Measurements from ENCODE around the gene BHLHA15.

Gene BHLHA15

DNA sequence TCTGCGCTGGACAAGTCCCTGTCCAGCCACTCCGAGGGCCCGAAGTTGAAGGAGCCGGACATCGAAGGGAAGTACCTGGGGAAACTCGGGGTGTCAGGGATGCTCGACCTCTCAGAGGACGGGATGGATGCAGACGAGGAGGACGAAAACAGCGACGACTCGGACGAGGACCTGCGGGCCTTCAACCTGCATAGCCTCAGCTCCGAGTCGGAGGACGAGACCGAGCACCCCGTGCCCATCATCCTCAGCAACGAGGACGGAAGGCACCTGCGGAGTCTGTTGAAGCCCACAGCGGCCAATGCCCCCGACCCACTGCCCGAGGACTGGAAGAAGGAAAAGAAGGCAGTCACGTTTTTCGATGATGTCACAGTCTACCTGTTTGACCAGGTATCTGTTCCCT lies 17.1 kb upstream of the BHLHA15 start:
- no peaks in the 10 kb centered on the region for H3K27me3 ChIP-seq (ENCODE audit: low read depth)
- H3K36me3 ChIP-seq (replicated peaks) = peaks cover 19% of the 10 kb centered on the region
- no peaks in the 10 kb centered on the region for H3K4me1 ChIP-seq
- no peak overlapping the region for H3K4me3 ChIP-seq
- in situ Hi-C loops (cut with MboI; ENCODE audit: low sequenced_read_pairs) = no loop called here
- no peak for DNase-seq (ENCODE audit: low spot score in 2 of 2)
- no peaks in the 10 kb centered on the region for H3K9me3 ChIP-seq

DNA sequence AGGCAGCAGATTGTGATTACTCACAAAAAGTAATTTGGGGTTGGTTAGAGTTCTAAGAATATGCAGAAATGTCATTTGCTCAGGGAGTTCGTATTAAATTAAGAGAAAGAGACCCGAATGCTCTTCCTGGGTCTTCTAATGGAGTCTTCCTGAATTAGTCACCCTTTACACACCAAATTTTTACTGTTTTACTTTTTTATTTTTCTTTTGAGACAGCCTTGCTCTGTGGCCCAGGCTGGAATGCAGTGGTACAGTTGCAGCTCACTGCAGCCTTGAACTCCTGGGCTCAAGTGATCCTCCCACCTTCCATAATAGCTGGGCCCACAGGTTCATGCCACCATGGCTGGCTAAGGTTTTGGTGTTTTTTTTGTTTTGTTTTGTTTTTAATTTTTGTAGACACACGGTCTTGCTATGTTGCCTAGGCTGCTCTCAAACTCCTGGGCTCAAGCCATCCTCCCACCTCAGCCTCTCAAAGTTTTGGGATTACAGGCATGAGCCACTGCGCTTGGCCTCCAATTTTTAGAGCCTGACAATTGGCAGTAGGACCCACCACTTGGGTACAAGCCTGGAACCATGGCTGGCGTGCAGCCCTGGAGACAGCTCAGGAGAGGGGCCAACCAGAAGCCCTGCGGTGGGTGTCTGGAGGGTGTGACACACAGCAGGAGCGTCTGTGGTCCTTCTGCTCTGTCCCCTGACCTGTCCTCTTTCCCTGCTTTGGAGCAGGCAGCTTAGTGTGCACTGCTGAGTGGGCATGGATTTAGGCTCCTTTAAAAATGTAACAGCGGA lies 16.4 kb upstream of the BHLHA15 start:
- no peak overlapping the region for H3K4me3 ChIP-seq
- no peak for DNase-seq (ENCODE audit: low spot score in 2 of 2)
- peaks cover 19% of the 10 kb centered on the region for H3K36me3 ChIP-seq (replicated peaks)
- no peaks in the 10 kb centered on the region for H3K27me3 ChIP-seq (ENCODE audit: low read depth)
- in situ Hi-C loops (cut with MboI; ENCODE audit: low sequenced_read_pairs) = no loop called here
- no peaks in the 10 kb centered on the region for H3K9me3 ChIP-seq
- H3K4me1 ChIP-seq = no peaks in the 10 kb centered on the region

DNA sequence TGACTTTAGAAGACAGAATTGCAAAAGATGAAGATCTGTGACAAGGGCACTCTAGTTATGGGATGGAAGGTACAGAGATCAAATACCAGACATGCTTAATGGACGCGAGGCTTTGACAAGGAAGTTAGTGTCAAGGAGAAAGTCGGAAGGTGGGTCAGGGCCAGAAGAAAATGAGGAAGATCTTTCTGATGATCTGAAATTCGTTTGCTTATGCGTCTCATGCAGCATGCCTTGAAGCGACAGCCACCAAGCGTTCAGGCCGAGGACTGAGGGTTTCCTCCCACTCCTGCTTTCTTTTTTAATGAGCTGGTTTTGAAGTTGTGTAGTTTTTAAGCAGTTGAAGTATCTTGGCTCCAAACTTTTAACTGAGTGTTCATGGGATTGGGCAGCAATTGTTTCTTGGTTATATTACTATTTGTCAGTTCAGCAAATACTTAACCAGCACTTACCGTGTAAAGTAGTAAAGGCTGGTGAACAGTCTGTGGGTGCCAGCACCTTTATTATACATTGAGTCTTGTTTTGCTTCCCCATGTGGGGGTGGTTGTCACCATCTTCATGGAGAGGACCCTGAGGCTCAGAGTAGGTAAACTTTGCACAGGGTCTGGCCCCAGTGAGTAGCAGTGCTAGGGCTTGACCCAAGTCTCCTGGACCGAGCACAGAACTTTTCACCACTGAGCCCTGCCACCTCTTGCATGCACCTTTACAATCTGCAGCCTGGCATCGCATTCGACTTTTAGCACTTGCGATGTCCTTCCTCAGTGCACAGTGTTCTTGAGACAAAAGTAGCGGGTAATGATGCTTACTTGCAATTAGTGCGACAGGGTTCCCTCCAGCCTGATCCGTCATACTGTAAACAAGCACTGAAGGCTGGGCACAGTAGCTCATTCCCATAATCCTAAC lies 14.3 kb upstream of the BHLHA15 start:
- Histone ChIP-seq H3K9me3 (no peaks in the 10 kb centered on the region), H3K27me3 (ENCODE audit: low read depth) (no peaks in the 10 kb centered on the region), H3K4me3 (no peak overlapping the region), H3K4me1 (no peaks in the 10 kb centered on the region), H3K36me3 (replicated peaks) (peaks cover 21% of the 10 kb centered on the region)
- DNase-seq (ENCODE audit: low spot score in 2 of 2) = no peak
- in situ Hi-C loops (cut with MboI; ENCODE audit: low sequenced_read_pairs) = no loop called here

DNA sequence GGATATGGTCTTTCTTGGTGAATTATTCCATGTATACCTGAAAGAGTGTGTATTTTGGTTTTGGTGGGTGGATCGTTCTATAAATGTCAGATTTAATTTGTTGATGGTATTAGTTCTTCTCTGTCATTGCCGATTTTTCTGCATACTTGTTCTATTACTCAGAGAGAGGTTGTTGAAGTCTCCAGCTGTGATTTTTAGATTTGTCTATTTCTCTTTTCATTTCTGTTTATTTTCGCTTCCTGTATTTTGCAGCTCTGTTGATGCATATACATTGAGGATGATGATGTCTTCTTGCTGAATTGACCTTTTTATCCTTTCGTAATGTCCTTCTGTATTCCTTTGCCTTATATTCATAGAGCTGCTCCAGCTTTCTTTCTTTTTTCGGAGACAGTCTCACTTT lies 12.1 kb upstream of the BHLHA15 start:
- in situ Hi-C loops (cut with MboI; ENCODE audit: low sequenced_read_pairs) = no loop called here
- DNase-seq (ENCODE audit: low spot score in 2 of 2) = no peak
- peaks cover 13% of the 10 kb centered on the region for H3K36me3 ChIP-seq (replicated peaks)

DNA sequence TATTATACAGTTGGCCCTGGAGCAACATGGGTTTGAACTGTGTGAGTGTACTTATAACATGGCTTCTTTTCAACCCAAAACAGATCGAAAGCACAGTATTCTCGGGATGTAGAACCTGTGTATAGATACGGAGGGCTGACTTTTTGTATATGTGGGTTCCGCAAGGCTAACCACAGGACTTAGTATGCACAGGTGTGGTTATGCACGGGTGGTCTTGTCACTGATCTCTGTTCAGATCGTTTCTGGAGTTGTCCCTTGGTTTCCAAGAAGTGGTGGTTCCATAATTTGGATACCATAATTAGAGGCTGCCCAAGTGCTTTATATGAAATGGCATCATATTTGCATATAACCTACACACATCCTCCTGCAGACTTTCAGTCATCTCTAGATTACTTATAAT lies 10.9 kb upstream of the BHLHA15 start:
- Histone ChIP-seq H3K9me3 (no peaks in the 10 kb centered on the region), H3K4me3 (no peak overlapping the region), H3K36me3 (replicated peaks) (peaks cover 6% of the 10 kb centered on the region; the same call in 1 of the 2 replicates), H3K27me3 (ENCODE audit: low read depth) (no peaks in the 10 kb centered on the region), H3K4me1 (no peaks in the 10 kb centered on the region)
- no peak for DNase-seq (ENCODE audit: low spot score in 2 of 2)
- in situ Hi-C loops (cut with MboI; ENCODE audit: low sequenced_read_pairs) = no loop called here

More for the DNA sequence above, 12.1 kb upstream of the BHLHA15 start:
- no peaks in the 10 kb centered on the region for H3K4me1 ChIP-seq
- no peak overlapping the region for H3K4me3 ChIP-seq
- no peaks in the 10 kb centered on the region for H3K9me3 ChIP-seq
- no peaks in the 10 kb centered on the region for H3K27me3 ChIP-seq (ENCODE audit: low read depth)

DNA sequence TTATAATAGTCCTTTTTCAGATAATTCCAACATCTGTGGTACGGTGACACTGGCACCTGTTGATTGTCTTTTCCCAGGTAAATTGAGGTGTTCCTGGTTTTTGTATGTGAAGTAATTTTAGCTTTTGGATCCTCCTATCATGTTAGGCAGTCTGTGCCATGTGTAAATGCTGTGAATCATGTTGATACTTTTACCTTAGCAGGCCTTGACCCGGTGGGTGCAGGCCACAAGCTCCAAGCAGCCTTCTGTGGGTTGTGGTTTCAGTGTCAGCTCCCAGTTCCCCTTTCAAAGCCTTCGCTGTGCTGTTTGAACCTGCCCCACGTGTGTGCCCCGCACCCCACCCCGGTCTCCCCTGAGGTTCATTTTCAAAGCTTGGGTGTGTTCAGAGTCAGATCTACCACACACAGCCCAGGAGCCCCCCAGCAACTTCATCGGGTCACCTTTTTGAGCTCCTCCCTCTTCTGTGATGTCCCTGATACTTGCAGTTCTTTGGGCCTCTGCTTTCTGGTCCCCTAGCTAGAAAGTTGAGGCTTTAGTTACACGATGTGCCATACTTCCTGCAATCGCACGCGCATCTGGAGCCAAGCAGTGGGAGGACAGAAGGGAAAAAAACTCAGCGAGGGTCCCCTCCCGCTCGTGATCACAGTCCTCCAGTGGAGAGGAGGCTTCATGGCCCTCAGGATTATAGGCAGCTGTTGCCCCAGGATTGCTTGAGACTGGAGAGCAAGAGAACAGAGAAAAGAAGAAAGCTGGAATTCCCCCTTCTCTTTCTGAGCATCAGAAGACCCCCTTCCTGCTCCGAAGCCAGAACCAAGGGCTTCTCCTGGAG lies 8.7 kb upstream of the BHLHA15 start:
- no peak for DNase-seq (ENCODE audit: low spot score in 2 of 2)
- Histone ChIP-seq H3K36me3 (replicated peaks) (peaks cover 9% of the 10 kb centered on the region; the same call in 1 of the 2 replicates), H3K4me1 (no peaks in the 10 kb centered on the region), H3K9me3 (no peaks in the 10 kb centered on the region), H3K27me3 (ENCODE audit: low read depth) (no peaks in the 10 kb centered on the region), H3K4me3 (no peak overlapping the region)
- in situ Hi-C loops (cut with MboI; ENCODE audit: low sequenced_read_pairs) = no loop called here

DNA sequence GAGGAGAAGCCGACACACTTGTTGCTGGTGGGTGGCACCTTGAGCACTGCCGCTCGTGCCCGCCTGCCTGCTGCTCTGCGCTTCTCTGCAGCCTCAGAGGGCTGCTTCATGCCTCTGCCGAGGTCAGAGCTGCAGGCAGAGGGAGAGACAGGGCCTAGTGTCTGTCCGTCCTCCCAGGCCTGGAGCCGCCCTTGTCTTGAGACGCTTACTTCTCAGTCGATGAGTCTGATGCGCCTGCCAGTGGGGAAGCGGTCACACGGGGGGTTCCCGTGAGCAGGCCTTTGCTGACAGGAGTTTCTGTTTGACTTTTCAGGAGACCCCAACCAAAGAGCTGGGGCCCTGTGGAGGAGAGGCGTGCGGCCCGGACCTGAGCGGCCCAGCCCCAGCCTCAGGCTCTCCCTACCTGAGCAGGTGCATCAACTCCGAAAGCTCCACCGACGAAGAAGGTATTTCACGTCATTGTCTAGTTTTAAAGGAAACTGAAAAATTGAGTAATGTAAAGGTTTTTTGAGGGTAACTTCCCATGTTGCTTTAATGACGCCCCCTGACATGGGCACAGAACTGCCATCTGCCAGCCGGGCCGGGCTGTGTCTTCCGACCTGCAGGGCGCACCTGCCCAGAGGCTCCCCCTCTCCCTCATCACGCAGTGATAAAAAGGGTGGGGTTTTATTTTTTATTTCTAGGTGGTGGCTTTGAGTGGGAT lies 7.8 kb upstream of the BHLHA15 start:
- H3K36me3 ChIP-seq (replicated peaks) = peaks cover 9% of the 10 kb centered on the region; the same call in 1 of the 2 replicates
- DNase-seq (ENCODE audit: low spot score in 2 of 2) = no peak
- no peak overlapping the region for H3K4me3 ChIP-seq
- no peaks in the 10 kb centered on the region for H3K4me1 ChIP-seq
- no peaks in the 10 kb centered on the region for H3K27me3 ChIP-seq (ENCODE audit: low read depth)
- H3K9me3 ChIP-seq = no peaks in the 10 kb centered on the region
- in situ Hi-C loops (cut with MboI; ENCODE audit: low sequenced_read_pairs) = no loop called here

DNA sequence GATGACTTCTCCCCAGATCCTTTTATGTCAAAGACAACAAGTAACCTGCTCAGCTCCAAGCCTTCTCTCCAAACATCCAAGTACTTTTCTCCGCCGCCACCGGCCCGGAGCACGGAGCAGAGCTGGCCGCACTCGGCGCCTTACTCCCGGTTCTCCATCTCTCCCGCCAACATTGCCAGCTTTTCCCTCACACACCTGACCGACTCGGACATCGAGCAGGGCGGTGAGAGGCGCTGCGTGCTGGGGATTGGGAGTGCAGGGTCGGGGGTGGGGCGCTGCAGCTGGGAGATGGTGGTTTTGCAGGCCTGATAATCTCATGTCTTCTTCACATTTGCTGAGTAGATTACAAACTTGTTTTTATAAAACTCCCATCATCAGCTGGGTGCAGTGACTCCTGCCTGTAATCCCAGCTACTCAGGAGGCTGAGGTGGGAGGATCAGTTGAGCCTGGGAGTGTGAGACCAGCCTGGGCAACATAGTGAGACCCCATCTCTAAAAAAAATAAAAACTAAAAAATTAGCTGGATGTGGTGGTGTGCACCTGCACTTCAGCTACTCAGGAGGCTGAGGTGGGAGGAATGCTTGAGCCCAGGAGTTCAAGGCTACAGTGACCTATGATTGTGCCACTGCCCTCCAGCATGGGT lies 7.2 kb upstream of the BHLHA15 start:
- no peaks in the 10 kb centered on the region for H3K9me3 ChIP-seq
- in situ Hi-C loops (cut with MboI; ENCODE audit: low sequenced_read_pairs) = no loop called here
- H3K4me1 ChIP-seq = no peaks in the 10 kb centered on the region
- DNase-seq (ENCODE audit: low spot score in 2 of 2) = no peak
- H3K36me3 ChIP-seq (replicated peaks) = peaks cover 9% of the 10 kb centered on the region; the same call in 1 of the 2 replicates
- H3K27me3 ChIP-seq (ENCODE audit: low read depth) = no peaks in the 10 kb centered on the region
- H3K4me3 ChIP-seq = no peak overlapping the region

DNA sequence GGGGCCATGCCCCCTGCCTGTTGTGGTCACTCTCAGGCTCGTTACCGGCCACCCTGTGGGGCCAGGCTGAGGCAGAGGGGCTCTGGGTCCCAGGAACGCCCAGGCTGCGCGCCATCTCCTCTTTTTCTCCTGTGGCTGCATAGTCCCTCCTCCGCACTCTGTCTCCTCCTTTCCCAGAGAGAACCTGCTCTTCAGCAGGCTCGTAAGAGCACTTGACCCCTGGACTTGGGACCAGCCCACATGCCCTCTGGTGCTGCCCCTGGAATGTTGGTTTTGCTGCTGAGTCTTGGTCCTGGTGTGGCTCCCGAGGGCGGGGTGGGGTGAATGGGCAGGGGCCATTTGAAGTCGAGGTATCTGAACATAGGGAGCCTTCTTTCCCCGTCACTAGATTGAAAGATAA lies 6.6 kb upstream of the BHLHA15 start:
- no peak for DNase-seq (ENCODE audit: low spot score in 2 of 2)
- Histone ChIP-seq H3K27me3 (ENCODE audit: low read depth) (no peaks in the 10 kb centered on the region), H3K36me3 (replicated peaks) (peaks cover 9% of the 10 kb centered on the region; the same call in 1 of the 2 replicates), H3K4me1 (no peaks in the 10 kb centered on the region), H3K9me3 (no peaks in the 10 kb centered on the region), H3K4me3 (no peak overlapping the region)
- in situ Hi-C loops (cut with MboI; ENCODE audit: low sequenced_read_pairs) = no loop called here

DNA sequence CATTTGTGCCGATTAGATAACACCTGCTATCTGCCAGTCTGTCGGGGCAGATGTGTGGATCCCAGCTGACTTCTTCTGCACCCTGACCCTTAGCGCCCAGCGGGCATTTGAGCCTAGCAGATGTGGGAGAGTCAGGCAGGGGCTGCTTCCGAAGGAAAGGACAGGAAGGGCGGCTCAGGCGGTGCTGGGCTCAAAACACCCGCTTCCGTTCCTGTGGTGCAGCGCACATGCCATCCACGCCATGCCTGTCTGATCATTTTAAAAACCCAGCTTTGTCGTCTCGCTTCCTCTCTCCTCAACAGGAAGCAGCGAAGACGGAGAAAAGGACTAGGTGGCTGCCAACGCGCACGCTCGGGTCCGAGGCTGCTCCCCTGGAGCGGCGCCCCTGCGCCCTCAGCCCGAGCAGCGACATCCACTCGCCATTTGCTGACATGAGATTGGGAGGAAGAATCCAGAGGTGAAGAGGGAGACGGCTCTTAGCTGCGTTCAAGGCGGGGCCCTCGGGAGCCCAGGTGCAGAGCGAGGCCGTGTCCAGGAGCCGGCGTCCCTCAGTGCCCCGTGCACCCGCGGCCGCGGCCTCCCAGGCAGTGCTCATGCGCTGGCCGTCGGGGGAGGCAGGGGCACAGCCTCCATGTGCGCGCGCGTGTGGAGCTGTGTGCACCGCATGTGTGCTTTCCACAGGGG lies 5.9 kb upstream of the BHLHA15 start:
- in situ Hi-C loops (cut with MboI; ENCODE audit: low sequenced_read_pairs) = no loop called here
- Histone ChIP-seq H3K9me3 (no peaks in the 10 kb centered on the region), H3K36me3 (replicated peaks) (peaks cover 9% of the 10 kb centered on the region; the same call in 1 of the 2 replicates), H3K27me3 (ENCODE audit: low read depth) (no peaks in the 10 kb centered on the region), H3K4me1 (no peaks in the 10 kb centered on the region), H3K4me3 (no peak overlapping the region)
- no peak for DNase-seq (ENCODE audit: low spot score in 2 of 2)

DNA sequence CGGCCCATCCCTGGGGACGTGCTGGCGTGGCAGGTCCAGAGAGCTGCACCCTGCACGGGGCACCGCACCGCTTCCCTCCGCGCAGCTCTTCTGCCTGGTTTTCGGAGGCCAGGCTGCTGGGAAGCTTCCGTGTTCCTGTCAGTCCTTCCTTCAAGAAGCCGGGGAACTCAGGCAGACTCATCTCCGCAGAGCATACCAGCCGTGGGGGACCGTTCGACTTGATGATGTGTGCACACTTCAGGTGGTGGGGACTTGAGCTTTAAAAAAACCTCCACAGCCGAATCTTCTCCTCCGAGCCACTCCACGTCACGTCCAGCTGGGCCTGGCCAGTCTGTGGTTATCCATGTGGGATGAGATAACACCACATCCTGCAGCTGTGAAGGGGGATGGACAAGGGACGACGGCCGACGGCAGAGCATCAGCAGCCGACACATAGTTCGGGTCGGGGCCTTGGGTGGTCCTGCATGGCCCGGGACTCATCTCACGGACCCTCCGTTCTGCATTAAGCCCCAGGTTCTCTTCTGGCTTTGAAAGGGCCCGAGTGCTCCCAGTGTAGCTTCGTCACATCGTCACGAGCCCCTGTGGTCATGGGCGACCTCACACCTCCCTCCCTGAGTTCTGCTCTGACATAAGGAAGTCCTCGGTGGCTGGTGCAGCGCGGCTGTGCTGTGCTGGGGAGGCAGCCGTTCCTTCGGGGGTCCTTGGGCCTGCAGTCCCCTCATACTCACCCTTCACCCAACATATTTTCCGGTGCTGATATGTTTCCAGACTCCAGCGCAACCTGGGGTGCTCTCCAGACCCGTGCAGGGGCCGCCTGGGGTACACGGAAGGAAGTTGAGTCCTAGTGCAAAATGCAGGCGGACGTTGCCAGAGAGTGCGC lies 4.5 kb upstream of the BHLHA15 start:
- Histone ChIP-seq H3K4me3 (no peak overlapping the region), H3K27me3 (ENCODE audit: low read depth) (no peaks in the 10 kb centered on the region), H3K4me1 (no peaks in the 10 kb centered on the region), H3K9me3 (no peaks in the 10 kb centered on the region), H3K36me3 (replicated peaks) (peaks cover 7% of the 10 kb centered on the region; the same call in 1 of the 2 replicates)
- DNase-seq (ENCODE audit: low spot score in 2 of 2) = no peak
- in situ Hi-C loops (cut with MboI; ENCODE audit: low sequenced_read_pairs) = no loop called here
